Renal cortex interstitium (tissue), 11 donors: ENCODE measurements around the gene LILRA1. TPM values are rescaled to one million over a fixed set of nuclear protein-coding genes. Genes with fewer than 3 reads are reported as not detected.

Experiments
- DNase-seq, 11 donors: peaks; one replicate each; pipeline ENCODE4 v3.0.0-alpha.2; 2013; ENCODE audit warnings: low read depth in 9 of 11, low spot score in 4 of 11; ENCODE audit errors: extremely low read depth in 1 of 11
- polyA plus RNA-seq, 3 donors: library from polyadenylated mRNA; unstranded; fragments of 120-200 nt; gene quantifications; one replicate each; pipeline ENCODE4 v1.2.1, GENCODE V29; 2013; ENCODE audit not compliant: insufficient read length in 3 of 3

LILRA1 gene
- polyA plus RNA-seq, 3 donors: 0.26 to 0.43 (median 0.42) TPM

DNA sequence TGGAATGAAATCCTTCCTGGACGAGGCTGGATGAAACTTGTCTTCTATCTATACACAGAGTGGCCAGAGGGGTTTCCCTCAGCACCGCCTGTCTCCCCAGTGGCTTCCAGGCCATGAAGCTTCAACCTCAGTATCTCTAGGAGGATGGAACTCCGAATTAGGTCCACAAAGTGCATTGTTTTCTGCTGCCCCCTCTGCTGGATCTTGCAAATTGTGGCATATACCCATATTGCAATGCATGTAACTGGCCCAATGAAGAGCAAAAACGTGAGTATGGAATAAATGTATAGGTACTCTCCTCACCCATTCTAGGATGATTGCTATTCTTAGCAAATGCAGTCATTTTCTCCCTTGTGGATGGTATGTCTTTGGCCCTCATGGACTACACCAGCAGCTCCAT lies 54.7 kb downstream of the LILRA1 start:
- DNase-seq: no peak

DNA sequence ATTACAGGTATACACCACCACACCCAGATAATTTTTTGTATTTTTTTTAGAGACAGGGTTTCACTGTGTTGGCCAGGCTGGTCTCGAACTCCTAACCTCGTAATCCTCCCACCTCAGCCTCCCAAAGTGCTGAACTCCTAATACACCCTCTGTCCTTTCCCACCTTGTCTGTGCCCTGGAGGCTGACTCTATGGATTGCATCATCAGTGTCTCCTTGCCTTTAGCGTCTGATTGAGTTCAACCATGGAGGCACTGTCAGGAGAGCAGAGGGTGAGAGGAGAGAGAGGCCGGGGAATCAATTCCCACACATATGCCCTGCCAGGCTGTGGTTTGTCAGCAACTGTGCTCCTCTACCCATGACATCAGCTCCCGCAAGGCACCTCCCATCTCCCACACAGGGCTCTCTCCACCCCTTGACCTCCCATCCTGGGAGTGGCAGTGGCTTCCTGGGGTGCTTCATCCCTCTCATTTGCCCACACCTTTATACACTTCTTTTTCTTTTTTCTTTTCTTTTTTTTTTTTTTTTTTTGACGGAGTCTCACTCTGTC lies 56.8 kb downstream of the LILRA1 start:
- DNase-seq: no peak

Other genes with a start within 250 kb of the LILRA1 start
- gene LAIR1, start 228.7 kb upstream of the LILRA1 start, polyA plus RNA-seq: 1 to 10 TPM; 3.3 to 5.9 (median 5.3) TPM
- gene TTYH1, start 178.2 kb upstream of the LILRA1 start, polyA plus RNA-seq: 10 to 100 TPM in 1 of 3 donors, 1 to 10 TPM in 2; 7.7 to 13.5 (median 8.0) TPM
- 100 to 1,000 TPM; 119 to 275 (median 153) TPM for gene LENG8, start 144.4 kb upstream of the LILRA1 start, polyA plus RNA-seq
- 1 to 10 TPM; 1.6 to 3.3 (median 1.8) TPM for gene LENG9, start 129.9 kb upstream of the LILRA1 start, polyA plus RNA-seq
- 10 to 100 TPM; 18.7 to 44.1 (median 37.1) TPM for gene CDC42EP5, start 120.3 kb upstream of the LILRA1 start, polyA plus RNA-seq
- gene LAIR2, start 90.8 kb upstream of the LILRA1 start, polyA plus RNA-seq: not detected
- 1 to 10 TPM; 1.1 to 1.4 (median 1.2) TPM for gene LILRA2, start 19.8 kb upstream of the LILRA1 start, polyA plus RNA-seq
- gene LILRB1, start 36.9 kb downstream of the LILRA1 start, polyA plus RNA-seq: 1 to 10 TPM in 2 of 3 donors, under 1 TPM in 1; 0.73 to 1.6 (median 1.0) TPM
- gene LILRB4, start 69.4 kb downstream of the LILRA1 start, polyA plus RNA-seq: 1 to 10 TPM in 1 of 3 donors, under 1 TPM in 2; 0.61 to 1.7 (median 0.95) TPM
- not detected for gene KIR3DL3, start 130.8 kb downstream of the LILRA1 start, polyA plus RNA-seq
- not detected for gene KIR2DL3, start 144.9 kb downstream of the LILRA1 start, polyA plus RNA-seq
- gene KIR2DL1, start 176.2 kb downstream of the LILRA1 start, polyA plus RNA-seq: under 1 TPM in 1 of 3 donors, not detected in 2; 0.12 TPM
- gene KIR2DL4, start 210.0 kb downstream of the LILRA1 start, polyA plus RNA-seq: not detected
- gene KIR3DL1, start 222.8 kb downstream of the LILRA1 start, polyA plus RNA-seq: not detected
- gene KIR2DS4, start 239.0 kb downstream of the LILRA1 start, polyA plus RNA-seq: not detected